Calu3 (cell line): ENCODE data around the gene CHRNE. TPM values are rescaled to one million over a fixed set of nuclear protein-coding genes. Genes with fewer than 3 reads are reported as not detected.
A peak's percentile ranks its signal among the peaks of the same experiment; 100 is the strongest.
"Not testable (repeated sequence)": the region's sequence is repeated elsewhere in the genome, so short reads cannot be mapped to it uniquely, and the experiment has no call there.

Experiments used
- BruUV-seq: library from RNA; stranded (reverse); fragments of 400-500 nt; replicated peaks from 2 replicates; lab custom pipeline; 2021; lab: Mats Ljungman, UMichigan
- CTCF ChIA-PET: fragments of 300-600 bp; sonication (Branson Sonifier 250); formaldehyde crosslinking; loops from one replicate; lab custom pipeline; 2022; ENCODE audit warnings: antibody characterized with exemption; lab: Charles Lee
- DNase-seq: peaks from one replicate; pipeline ENCODE4 v3.0.0; 2022
- H3K27ac Mint-ChIP-seq: one replicate; pipeline ENCODE4 v1.8.0; 2022; ENCODE audit warnings: mixed read lengths; ENCODE audit not compliant: unreplicated experiment
- H3K27me3 Mint-ChIP-seq: one replicate; pipeline ENCODE4 v1.8.0; 2022; ENCODE audit warnings: mixed read lengths; ENCODE audit not compliant: unreplicated experiment
- H3K36me3 Mint-ChIP-seq: one replicate; pipeline ENCODE4 v1.8.0; 2022; ENCODE audit warnings: mild to moderate bottlenecking, moderate library complexity, mixed read lengths; ENCODE audit not compliant: insufficient read depth, unreplicated experiment
- H3K4me1 Mint-ChIP-seq: one replicate; pipeline ENCODE4 v1.8.0; 2022; ENCODE audit warnings: mild to moderate bottlenecking, low read depth, mixed read lengths; ENCODE audit not compliant: unreplicated experiment
- H3K4me3 Mint-ChIP-seq: one replicate; pipeline ENCODE4 v1.8.0; 2022; ENCODE audit warnings: mild to moderate bottlenecking, low read depth, moderate library complexity, mixed read lengths; ENCODE audit not compliant: unreplicated experiment
- H3K9me3 Mint-ChIP-seq: one replicate; pipeline ENCODE4 v1.8.0; 2022; ENCODE audit warnings: low read depth, mixed read lengths; ENCODE audit not compliant: unreplicated experiment
- intact Hi-C: fragments of 100-400 bp; cut with micrococcal nuclease; formaldehyde crosslinking; loops from one replicate; pipeline ENCODE4 v1.10.0; 2022; ENCODE audit not compliant: unreplicated experiment
- total RNA-seq: library from RNA; stranded (reverse); gene quantifications from 2 replicates; pipeline ENCODE4 v1.2.3, GENCODE V29; 2022
- TF ChIP-seq, protein P1 (sequence below): fragments of 200-600 bp; IDR thresholded peaks from one replicate; pipeline ENCODE4 v1.8.0; 2022; ENCODE audit warnings: antibody characterized with exemption; ENCODE audit not compliant: unreplicated experiment

CHRNE gene
- total RNA-seq, 1 experiment from 2014 or later = 0.19 TPM

DNA sequence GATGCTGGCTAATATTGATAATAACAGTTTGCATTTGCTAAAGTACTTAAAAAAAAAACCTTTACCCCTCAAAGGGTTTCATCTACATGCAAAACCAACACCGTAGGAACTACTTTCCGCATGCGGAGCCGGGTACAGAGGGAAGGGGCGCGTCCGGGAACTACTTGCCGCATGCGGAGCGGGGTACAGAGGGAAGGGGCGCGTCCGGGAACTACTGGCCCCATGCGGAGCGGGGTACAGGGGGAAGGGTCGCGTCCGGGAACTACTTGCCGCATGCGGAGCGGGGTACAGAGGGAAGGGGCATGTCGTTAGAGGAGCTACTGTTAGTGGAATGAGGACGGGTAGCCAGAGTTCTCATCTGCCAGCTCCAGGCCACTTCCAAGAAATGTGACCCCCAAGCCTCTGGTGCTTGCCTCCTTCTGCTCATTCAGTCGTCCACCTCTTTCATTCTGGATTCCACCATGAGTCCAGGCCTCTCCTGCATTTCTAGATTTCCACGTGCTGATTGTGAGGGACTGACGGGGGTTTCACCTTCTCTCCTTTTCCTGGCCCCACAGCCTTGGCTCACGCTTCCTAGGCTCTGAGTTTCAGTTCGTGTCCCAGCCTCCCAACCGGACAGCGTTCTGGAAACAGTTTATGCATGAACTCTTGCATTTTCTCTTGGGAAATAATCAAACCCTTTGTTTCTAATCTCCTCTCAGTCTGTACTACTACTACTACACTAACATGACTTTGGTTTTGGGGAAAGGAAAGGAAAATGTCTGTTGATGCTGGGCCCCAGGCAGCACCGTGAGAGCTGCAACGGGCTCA, 42.9 kb downstream of the CHRNE start:
- Mint-ChIP-seq H3K36me3 (peaks cover 11% of the 10 kb centered on the region), H3K9me3 (no peaks in the 10 kb centered on the region), H3K27ac (no peak overlapping the region), H3K4me1 (peaks cover 28% of the 10 kb centered on the region), H3K4me3 (no peak overlapping the region), H3K27me3 (no peaks in the 10 kb centered on the region)
- intact Hi-C loops = no loop called here
- DNase-seq = no peak
- BruUV-seq = no TSS peak
- CTCF ChIA-PET = no interaction called here
- TF ChIP-seq, protein P1, sequence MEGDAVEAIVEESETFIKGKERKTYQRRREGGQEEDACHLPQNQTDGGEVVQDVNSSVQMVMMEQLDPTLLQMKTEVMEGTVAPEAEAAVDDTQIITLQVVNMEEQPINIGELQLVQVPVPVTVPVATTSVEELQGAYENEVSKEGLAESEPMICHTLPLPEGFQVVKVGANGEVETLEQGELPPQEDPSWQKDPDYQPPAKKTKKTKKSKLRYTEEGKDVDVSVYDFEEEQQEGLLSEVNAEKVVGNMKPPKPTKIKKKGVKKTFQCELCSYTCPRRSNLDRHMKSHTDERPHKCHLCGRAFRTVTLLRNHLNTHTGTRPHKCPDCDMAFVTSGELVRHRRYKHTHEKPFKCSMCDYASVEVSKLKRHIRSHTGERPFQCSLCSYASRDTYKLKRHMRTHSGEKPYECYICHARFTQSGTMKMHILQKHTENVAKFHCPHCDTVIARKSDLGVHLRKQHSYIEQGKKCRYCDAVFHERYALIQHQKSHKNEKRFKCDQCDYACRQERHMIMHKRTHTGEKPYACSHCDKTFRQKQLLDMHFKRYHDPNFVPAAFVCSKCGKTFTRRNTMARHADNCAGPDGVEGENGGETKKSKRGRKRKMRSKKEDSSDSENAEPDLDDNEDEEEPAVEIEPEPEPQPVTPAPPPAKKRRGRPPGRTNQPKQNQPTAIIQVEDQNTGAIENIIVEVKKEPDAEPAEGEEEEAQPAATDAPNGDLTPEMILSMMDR = no peak

DNA sequence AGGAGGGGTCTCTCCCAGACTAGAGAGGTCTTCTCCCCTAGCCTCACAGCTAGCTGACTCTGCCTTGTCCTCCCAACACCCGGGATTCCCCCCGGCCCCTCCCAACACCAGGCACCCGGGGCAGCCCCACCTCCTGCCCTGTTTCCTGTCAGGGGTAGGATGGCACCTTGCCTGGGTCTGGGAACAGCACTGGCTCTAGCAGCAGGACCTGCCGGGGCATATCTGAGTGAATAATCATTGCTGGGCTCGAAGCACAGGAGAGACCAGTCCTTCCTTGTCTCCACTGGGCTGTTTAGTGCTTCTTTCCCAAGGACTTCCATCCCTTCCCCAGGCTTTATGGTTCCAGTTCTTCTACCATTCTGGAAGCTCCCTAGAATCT, 44.0 kb downstream of the CHRNE start:
- H3K4me3 Mint-ChIP-seq = no peak overlapping the region
- CTCF ChIA-PET = interaction anchor here (1.6 kb wide), 1 partner anchor 10 kb away, joined by 5 read pairs; no protein-coding TSS in a partner anchor
- no peaks in the 10 kb centered on the region for H3K27me3 Mint-ChIP-seq
- no TSS peak for BruUV-seq
- no peaks in the 10 kb centered on the region for H3K9me3 Mint-ChIP-seq
- intact Hi-C loops = no loop called here
- DNase-seq = peak; percentile 49
- peaks cover 19% of the 10 kb centered on the region for H3K36me3 Mint-ChIP-seq
- H3K4me1 Mint-ChIP-seq = peaks cover 28% of the 10 kb centered on the region
- peak overlapping the region; percentile 30 for H3K27ac Mint-ChIP-seq
- TF ChIP-seq, protein P1 = no peak

GRCh38 chr17:4858068-4858881, 44.6 kb downstream of the CHRNE start:
- H3K27me3 Mint-ChIP-seq = no peaks in the 10 kb centered on the region
- BruUV-seq = no TSS peak
- no peak overlapping the region for H3K4me3 Mint-ChIP-seq
- H3K4me1 Mint-ChIP-seq = peaks cover 28% of the 10 kb centered on the region
- CTCF ChIA-PET = interaction anchor here (1.6 kb wide), 1 partner anchor 9 kb away, joined by 5 read pairs; no protein-coding TSS in a partner anchor
- intact Hi-C loops = no loop called here
- H3K36me3 Mint-ChIP-seq = peaks cover 19% of the 10 kb centered on the region
- peak overlapping the region; percentile 30 for H3K27ac Mint-ChIP-seq
- H3K9me3 Mint-ChIP-seq = no peaks in the 10 kb centered on the region
- DNase-seq = no peak
- TF ChIP-seq, protein P1 = no peak

DNA sequence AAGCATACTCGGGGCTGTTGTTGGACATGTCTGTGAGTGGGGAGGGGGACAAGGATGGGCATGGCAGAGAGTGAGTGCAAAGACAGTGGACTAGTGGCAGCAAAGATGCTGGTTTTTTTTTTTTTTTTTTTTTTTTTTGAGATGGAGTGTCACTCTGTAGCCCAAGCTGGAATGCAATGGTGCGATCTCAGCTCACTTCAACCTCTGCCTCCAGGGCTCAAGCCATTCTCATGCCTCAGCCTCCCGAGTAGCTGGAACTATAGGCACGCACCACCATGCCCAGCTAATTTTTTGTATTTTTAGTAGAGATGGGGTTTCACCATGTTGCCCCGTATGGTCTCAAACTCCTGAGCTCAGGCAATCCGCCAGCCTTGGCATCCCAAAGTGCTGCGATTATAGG, 45.6 kb downstream of the CHRNE start:
- H3K27me3 Mint-ChIP-seq, intact Hi-C loops, H3K4me3 Mint-ChIP-seq, H3K9me3 Mint-ChIP-seq, DNase-seq, BruUV-seq, H3K27ac Mint-ChIP-seq, CTCF ChIA-PET: not testable (repeated sequence)
- H3K36me3 Mint-ChIP-seq = peaks cover 20% of the 10 kb centered on the region
- H3K4me1 Mint-ChIP-seq = peaks cover 32% of the 10 kb centered on the region
